RWPE2 (cell line): ENCODE results near the gene KNDC1.
A peak's percentile ranks its signal among the peaks of the same experiment; 100 is the strongest.

Source experiments
- ATAC-seq: fragments of 200-7000 bp; cut with Tn5 transposase; 3 replicates; pipeline ENCODE4 v1.9.1; 2021; ENCODE audit warnings: low read depth
- DNase-seq: peaks from one replicate; pipeline ENCODE4 v3.0.0-alpha.2; 2020; ENCODE audit warnings: low spot score
- H3K27ac ChIP-seq: fragments of 450-650 bp; 2 replicates; pipeline ENCODE4 v1.5.1; 2017; ENCODE audit warnings: mild to moderate bottlenecking; ENCODE audit not compliant: poor library complexity, severe bottlenecking
- H3K27me3 ChIP-seq: fragments of 250-450 bp; sonication (Bioruptor Pico); 2 replicates; pipeline ENCODE4 v1.5.1; 2021; ENCODE audit warnings: mild to moderate bottlenecking, moderate library complexity; ENCODE audit not compliant: insufficient read depth, poor library complexity, severe bottlenecking
- H3K36me3 ChIP-seq: fragments of 250-450 bp; sonication (Bioruptor Pico); 2 replicates; pipeline ENCODE4 v1.5.1; 2020; ENCODE audit warnings: low read depth, mild to moderate bottlenecking, moderate library complexity
- H3K4me1 ChIP-seq: fragments of 250-450 bp; sonication (Bioruptor Pico); 2 replicates; pipeline ENCODE4 v1.5.1; 2021; ENCODE audit warnings: mild to moderate bottlenecking, moderate library complexity; ENCODE audit not compliant: insufficient read depth, poor library complexity, severe bottlenecking
- H3K4me3 ChIP-seq: fragments of 250-450 bp; sonication (Bioruptor Pico); 2 replicates; pipeline ENCODE4 v1.5.1; 2021; ENCODE audit warnings: mild to moderate bottlenecking, moderate library complexity; ENCODE audit not compliant: severe bottlenecking
- H3K9me3 ChIP-seq: fragments of 250-450 bp; sonication (Bioruptor Pico); 2 replicates; pipeline ENCODE4 v1.5.1; 2021; ENCODE audit warnings: mild to moderate bottlenecking, moderate library complexity; ENCODE audit not compliant: severe bottlenecking
- TF ChIP-seq, protein P1 (sequence below): fragments of 450-650 bp; IDR thresholded peaks from one replicate; pipeline ENCODE4 v1.5.1; 2017; ENCODE audit warnings: mild to moderate bottlenecking, moderate library complexity; ENCODE audit not compliant: poor library complexity, severe bottlenecking

The KNDC1 gene

DNA sequence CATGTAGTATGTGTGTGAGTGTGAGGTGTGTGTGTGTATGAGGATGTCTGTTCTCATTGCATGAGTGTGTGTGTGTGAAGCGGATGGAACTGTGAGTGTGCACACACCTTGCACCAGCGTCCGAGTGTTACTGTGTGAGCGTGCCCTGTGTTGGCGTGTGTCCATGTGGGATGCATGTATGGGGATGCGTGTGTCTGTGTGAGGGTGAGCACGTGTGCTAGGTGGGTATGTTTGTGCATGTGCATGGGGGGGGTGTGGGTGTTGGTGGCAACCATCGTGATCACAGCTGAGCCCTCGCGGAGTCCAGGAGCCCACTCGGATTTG lies 6.4 kb downstream of the KNDC1 start:
- no peaks in the 10 kb centered on the region for H3K36me3 ChIP-seq
- H3K4me1 ChIP-seq: no peaks in the 10 kb centered on the region
- DNase-seq (no peak), ATAC-seq (no peak)
- TF ChIP-seq, protein P1, sequence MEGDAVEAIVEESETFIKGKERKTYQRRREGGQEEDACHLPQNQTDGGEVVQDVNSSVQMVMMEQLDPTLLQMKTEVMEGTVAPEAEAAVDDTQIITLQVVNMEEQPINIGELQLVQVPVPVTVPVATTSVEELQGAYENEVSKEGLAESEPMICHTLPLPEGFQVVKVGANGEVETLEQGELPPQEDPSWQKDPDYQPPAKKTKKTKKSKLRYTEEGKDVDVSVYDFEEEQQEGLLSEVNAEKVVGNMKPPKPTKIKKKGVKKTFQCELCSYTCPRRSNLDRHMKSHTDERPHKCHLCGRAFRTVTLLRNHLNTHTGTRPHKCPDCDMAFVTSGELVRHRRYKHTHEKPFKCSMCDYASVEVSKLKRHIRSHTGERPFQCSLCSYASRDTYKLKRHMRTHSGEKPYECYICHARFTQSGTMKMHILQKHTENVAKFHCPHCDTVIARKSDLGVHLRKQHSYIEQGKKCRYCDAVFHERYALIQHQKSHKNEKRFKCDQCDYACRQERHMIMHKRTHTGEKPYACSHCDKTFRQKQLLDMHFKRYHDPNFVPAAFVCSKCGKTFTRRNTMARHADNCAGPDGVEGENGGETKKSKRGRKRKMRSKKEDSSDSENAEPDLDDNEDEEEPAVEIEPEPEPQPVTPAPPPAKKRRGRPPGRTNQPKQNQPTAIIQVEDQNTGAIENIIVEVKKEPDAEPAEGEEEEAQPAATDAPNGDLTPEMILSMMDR: no peak
- H3K27ac ChIP-seq: no peak overlapping the region
- H3K4me3 ChIP-seq: no peak overlapping the region
- H3K27me3 ChIP-seq: peaks cover 17% of the 10 kb centered on the region
- no peaks in the 10 kb centered on the region for H3K9me3 ChIP-seq

DNA sequence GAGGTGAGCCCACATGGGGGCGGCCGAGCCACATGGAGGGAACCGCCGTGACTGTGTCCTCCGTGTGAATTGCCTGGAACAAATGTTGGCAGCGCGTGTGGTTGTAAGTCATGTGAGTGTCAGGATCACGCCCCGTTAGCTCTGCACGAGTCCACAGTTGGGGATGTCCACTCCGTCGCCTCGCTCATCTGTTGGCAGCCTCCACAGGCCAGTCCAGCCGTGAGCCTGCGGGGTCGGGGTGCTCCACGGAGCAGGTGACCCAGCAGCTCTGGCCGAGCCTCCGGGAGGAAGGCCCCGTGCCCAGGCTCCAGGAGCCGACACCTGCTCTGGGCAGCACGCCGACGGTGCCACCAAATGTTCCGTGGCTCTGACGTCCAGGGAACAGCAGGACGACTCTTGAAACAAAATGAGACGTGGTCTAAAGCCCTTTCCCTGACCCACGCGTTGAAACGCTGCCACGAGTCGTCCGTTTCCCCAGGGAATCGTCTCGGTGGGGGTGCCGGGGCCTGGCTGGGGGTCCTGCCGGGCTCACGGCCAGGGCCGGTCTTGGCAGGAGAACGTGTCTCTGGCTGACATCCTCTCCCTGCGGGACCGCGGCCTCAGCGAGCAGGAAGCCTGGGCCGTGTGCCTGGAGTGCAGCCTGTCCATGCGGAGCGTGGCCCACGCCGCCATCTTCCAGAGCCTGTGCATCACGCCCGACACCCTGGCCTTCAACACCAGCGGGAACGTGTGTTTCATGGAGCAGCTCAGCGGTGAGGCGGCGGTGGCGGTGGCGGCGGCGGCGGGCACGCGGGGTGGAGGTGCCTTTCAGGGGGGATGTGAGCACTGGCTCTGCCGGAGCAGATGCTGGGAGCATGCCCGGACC lies 7.0 kb downstream of the KNDC1 start:
- no peaks in the 10 kb centered on the region for H3K9me3 ChIP-seq

DNA sequence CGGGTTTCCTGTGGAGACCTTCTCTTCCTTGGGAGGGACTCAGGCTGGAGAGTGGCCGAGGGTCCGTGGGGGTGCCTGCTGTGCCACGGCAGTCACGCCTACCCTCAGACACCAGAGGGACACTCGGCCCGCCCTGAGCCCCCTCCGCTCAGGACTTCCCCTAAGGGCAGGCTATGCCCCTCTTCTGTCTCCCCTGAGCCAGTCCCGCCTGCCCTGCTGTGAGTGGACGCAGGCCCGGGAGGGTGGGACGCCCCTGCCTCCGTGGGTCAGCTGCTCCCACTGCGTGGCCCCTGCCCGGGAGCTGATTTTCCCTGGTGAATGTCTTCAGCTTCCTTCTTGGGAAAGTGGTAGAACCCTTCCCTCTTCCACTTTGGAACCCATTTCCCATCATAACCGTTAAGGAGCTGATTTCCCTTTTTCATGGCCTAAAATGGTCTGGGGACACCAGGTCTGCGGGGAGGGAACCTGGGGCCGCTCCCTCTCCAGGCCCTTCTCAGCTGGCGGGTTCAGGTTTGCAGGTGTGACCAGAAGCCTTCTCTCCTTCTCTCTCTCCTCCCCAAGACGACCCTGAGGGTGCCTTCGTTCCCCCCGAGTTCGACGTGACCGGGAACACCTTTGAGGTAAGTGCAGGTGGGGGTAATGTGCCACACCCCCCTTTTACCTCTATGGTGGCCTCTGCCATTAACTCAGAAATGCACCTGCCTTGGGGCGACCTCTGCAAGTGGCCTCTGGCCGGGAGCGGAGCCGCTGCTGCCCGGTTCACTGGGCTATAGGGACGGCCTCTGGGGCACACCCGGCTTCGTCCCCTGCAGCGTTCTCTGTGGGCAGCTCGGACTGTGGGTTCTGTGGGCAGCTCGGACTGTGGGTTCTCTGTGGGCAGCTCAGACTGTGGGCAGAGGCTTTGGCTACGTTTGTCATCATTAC lies 7.9 kb downstream of the KNDC1 start:
- no peaks in the 10 kb centered on the region for H3K36me3 ChIP-seq
- TF ChIP-seq, protein P1: no peak
- no peaks in the 10 kb centered on the region for H3K9me3 ChIP-seq
- H3K4me3 ChIP-seq: no peak overlapping the region
- DNase-seq (no peak), ATAC-seq (no peak)
- H3K27ac ChIP-seq: no peak overlapping the region
- no peaks in the 10 kb centered on the region for H3K4me1 ChIP-seq
- H3K27me3 ChIP-seq: peaks cover 4% of the 10 kb centered on the region

More for the DNA sequence above, 7.0 kb downstream of the KNDC1 start:
- Histone ChIP-seq H3K36me3 (no peaks in the 10 kb centered on the region), H3K27me3 (peaks cover 13% of the 10 kb centered on the region), H3K4me3 (no peak overlapping the region), H3K4me1 (no peaks in the 10 kb centered on the region), H3K27ac (no peak overlapping the region)
- TF ChIP-seq, protein P1: no peak
- DNase-seq (peak; percentile 48), ATAC-seq (no peak)

DNA sequence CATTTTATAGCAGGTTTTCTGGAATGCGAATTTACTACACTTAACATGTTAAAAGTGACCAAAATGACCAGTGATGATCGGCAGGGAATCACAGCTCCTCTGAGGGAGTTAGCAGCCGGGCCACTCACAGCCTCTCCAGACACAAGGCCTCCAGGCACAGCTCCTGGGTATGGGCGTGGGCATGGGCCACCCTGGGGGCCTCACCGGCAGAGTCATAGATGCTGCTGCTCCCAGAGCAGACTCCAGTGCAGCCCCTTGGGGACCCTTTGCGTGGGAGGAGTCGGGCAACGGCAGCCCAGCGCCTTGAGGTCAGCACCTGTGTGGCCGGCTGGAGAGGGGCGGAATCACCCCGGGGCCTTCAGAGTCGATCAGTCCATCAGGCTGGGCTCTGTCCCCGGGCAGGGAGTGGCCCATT lies 8.6 kb downstream of the KNDC1 start:
- no peaks in the 10 kb centered on the region for H3K9me3 ChIP-seq
- no peaks in the 10 kb centered on the region for H3K4me1 ChIP-seq
- no peak overlapping the region for H3K4me3 ChIP-seq
- H3K36me3 ChIP-seq: no peaks in the 10 kb centered on the region
- TF ChIP-seq, protein P1: no peak
- ATAC-seq (no peak), DNase-seq (no peak)
- no peaks in the 10 kb centered on the region for H3K27me3 ChIP-seq
- no peak overlapping the region for H3K27ac ChIP-seq
